ENCODE data around the gene MAPK11.
A peak's percentile ranks its signal among the peaks of the same experiment; 100 is the strongest.

The MAPK11 gene

DNA sequence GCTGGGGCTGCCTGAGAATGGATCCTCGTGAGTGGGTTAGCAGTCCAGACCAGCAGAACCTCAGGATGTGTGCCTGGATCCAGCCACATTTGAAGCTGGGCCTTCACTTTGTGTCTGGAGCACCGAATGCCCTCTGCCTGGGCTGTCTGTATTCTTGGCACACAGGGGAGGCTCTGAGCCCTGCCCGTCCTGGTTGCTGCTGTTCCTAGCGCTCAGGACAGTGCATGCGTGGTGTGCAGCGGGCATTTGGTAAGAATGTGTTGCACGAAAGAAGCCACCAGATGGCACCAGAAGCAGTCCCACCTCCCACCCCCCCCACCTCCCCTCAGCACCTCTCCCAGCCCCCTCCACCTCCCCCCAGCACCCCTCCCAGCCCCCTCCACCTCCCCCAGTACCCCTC is 4.1 kb upstream of the MAPK11 start:
- no peak for TF ChIP-seq REST (IDR thresholded peaks at IDR 0.05; ENCODE audit: insufficient read depth in 1 of 2, low read depth in 2 of 2, low read length in 2 of 2)
- TF ChIP-seq SIN3A (IDR thresholded peaks at IDR 0.05; ENCODE audit: borderline replicate concordance, insufficient read depth, low read length): no peak
- TF ChIP-seq FOXP2 (optimal IDR thresholded peaks at IDR 0.05; ENCODE audit: borderline replicate concordance, extremely low read depth, extremely low read length, insufficient read depth): no peak
- TF ChIP-seq TAF1 (IDR thresholded peaks at IDR 0.05; ENCODE audit: borderline replicate concordance, insufficient read depth, low read length): no peak
- no peak for TF ChIP-seq POLR2AphosphoS5 (IDR thresholded peaks at IDR 0.05; ENCODE audit: low read depth, low read length)

DNA sequence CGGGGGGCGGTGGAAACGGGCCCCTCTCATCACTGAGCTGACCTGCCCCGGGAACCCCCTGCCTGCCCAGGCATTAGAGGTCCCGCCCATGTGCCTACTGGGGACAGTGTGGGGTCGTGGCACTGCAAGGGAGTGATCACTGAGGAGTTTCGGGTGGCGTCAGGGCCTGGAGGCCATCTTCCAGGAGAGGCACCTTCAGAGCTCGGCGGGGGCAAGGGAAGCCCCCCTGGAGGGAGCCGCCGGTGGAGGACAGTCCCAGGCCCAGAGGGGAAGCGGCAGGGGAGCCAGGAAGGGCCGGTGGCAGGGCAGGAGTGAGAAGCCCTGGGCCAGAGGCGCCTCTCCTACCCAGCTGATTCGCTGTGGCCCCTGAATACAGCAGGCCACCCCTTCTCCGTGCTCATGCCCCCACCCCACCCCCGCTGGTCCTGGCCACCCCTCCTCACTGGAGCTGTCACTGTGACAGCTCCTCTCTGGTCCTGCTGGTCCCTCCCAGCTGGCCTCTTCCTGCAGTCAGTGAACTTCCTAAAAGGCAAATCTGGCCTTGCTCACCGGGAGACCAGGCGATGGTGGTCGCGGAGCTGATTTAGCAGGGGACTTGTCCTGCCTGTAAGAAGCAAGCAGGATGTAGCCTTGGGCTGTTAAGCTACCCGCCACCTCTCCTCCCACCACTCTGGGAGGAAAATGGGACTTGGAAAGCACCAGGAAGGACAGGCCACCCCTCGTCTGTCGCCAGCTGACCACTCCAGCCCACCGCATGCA is 2.0 kb upstream of the MAPK11 start:
- TF ChIP-seq TAF1 (IDR thresholded peaks at IDR 0.05; ENCODE audit: borderline replicate concordance, insufficient read depth, low read length) (no peak), POLR2AphosphoS5 (IDR thresholded peaks at IDR 0.05; ENCODE audit: low read depth, low read length) (no peak), REST (IDR thresholded peaks at IDR 0.05; ENCODE audit: insufficient read depth in 1 of 2, low read depth in 2 of 2, low read length in 2 of 2) (no peak), FOXP2 (optimal IDR thresholded peaks at IDR 0.05; ENCODE audit: borderline replicate concordance, extremely low read depth, extremely low read length, insufficient read depth) (no peak), SIN3A (IDR thresholded peaks at IDR 0.05; ENCODE audit: borderline replicate concordance, insufficient read depth, low read length) (no peak)

DNA sequence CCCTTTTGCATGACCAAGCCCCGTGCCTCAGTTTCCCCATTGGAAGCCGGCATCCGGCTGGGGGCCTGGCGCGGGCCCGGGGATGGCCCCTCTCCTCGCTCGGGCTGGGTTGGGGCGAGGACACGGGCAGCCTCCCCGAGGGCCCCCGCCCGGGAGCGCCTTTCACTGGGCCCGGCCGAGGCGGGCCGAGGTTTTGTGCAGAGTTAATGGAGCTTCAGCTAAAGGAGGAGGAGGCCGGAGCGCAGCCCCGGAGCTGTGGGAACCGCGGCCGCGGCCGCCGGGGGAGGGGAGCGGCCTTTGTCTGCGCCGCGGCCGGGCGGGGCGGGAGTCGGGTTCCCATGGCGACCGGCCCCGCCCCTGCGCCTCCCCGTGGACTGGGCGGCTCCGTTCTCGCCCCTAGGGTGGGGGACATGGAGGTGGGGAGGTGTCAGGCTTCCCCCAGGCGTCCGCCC is 1.4 kb upstream of the MAPK11 start:
- TF ChIP-seq FOXP2 (optimal IDR thresholded peaks at IDR 0.05; ENCODE audit: borderline replicate concordance, extremely low read depth, extremely low read length, insufficient read depth): no peak
- TF ChIP-seq REST (IDR thresholded peaks at IDR 0.05; ENCODE audit: insufficient read depth in 1 of 2, low read depth in 2 of 2, low read length in 2 of 2): peak in 1 of 2 experiments; percentile 4; a peak in 1 of 4 replicates
- TF ChIP-seq SIN3A (IDR thresholded peaks at IDR 0.05; ENCODE audit: borderline replicate concordance, insufficient read depth, low read length): no peak

GRCh38 chr22:50270666-50271394 is 650 bp upstream of the MAPK11 start:
- TF ChIP-seq POLR2AphosphoS5 (IDR thresholded peaks at IDR 0.05; ENCODE audit: low read depth, low read length) (no peak), SIN3A (IDR thresholded peaks at IDR 0.05; ENCODE audit: borderline replicate concordance, insufficient read depth, low read length) (peak; percentile 70; the same call in 1 of the 2 replicates), REST (IDR thresholded peaks at IDR 0.05; ENCODE audit: insufficient read depth in 1 of 2, low read depth in 2 of 2, low read length in 2 of 2) (peak; percentile 97 to 98)

Data from PFSK-1 (cell line).